ENCODE data around the gene LATS2.

The LATS2 gene

GRCh38 chr13:21079761-21080592 lies 18.6 kb upstream of the LATS2 start:
- Mint-ChIP-seq H3K9me3 (no peaks in the 10 kb centered on the region), H3K27me3 (peaks cover 36% of the 10 kb centered on the region), H3K27ac (no peak overlapping the region), H3K4me1 (peaks cover 13% of the 10 kb centered on the region), H3K4me3 (no peak overlapping the region), H3K36me3 (no peaks in the 10 kb centered on the region)
- no peak for DNase-seq
- CTCF ChIA-PET: no interaction called here

DNA sequence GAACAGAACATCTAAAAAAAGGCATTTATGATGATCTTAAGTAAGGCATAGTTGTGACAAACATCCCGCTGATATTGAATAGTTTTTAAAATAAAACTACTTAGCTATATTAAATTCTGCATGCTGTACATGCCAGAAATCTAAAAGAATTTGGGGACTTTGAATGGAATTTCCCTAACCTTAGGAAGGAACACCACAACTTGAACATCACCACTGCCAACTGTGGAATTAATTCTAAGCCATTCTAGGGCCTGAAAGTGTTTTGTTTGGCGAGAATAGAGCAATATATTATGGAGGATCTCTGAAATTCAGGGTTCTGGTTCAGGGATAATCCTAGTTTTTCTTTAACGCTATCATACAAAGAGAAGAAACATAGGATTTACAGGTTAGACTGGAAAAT lies 17.8 kb upstream of the LATS2 start:
- DNase-seq: no peak
- H3K9me3 Mint-ChIP-seq: no peaks in the 10 kb centered on the region
- CTCF ChIA-PET: no interaction called here
- no peaks in the 10 kb centered on the region for H3K36me3 Mint-ChIP-seq
- no peak overlapping the region for H3K4me3 Mint-ChIP-seq
- H3K4me1 Mint-ChIP-seq: peaks cover 21% of the 10 kb centered on the region
- peaks cover 39% of the 10 kb centered on the region for H3K27me3 Mint-ChIP-seq
- no peak overlapping the region for H3K27ac Mint-ChIP-seq

DNA sequence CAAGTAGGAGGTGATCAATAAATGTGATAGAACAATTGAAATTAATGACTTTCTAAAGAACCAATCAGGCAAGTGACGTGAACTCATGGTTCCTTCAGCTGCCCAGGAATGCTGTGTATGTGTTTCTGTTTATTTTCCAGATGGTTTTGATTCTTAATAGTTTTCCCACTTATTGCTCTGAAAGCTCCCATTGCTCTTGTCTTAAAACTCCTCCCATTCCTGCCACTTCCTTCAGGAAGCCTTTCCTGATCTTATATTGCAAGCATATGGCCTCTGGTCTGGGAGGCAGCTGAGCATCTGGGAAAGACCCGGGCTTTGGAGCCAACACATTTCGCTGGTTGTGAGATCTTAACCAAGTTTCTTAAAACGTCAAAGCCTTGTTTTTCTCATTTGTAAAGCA lies 17.1 kb upstream of the LATS2 start:
- DNase-seq: no peak
- no peak overlapping the region for H3K4me3 Mint-ChIP-seq
- CTCF ChIA-PET: no interaction called here

GRCh38 chr13:21077788-21078353 lies 16.5 kb upstream of the LATS2 start:
- H3K36me3 Mint-ChIP-seq: no peaks in the 10 kb centered on the region
- H3K4me3 Mint-ChIP-seq: no peak overlapping the region
- peaks cover 29% of the 10 kb centered on the region for H3K4me1 Mint-ChIP-seq
- no peaks in the 10 kb centered on the region for H3K9me3 Mint-ChIP-seq
- no peak overlapping the region for H3K27ac Mint-ChIP-seq
- no peak for DNase-seq
- peaks cover 39% of the 10 kb centered on the region for H3K27me3 Mint-ChIP-seq
- CTCF ChIA-PET: no interaction called here

More for the DNA sequence above, 17.1 kb upstream of the LATS2 start:
- Mint-ChIP-seq H3K27ac (no peak overlapping the region), H3K36me3 (no peaks in the 10 kb centered on the region), H3K4me1 (peaks cover 26% of the 10 kb centered on the region), H3K9me3 (no peaks in the 10 kb centered on the region), H3K27me3 (peaks cover 39% of the 10 kb centered on the region)

GRCh38 chr13:21077076-21077787 lies 15.8 kb upstream of the LATS2 start:
- H3K27ac Mint-ChIP-seq: no peak overlapping the region
- H3K27me3 Mint-ChIP-seq: peaks cover 39% of the 10 kb centered on the region
- DNase-seq: no peak
- no peaks in the 10 kb centered on the region for H3K36me3 Mint-ChIP-seq
- peak overlapping the region; percentile 38 for H3K4me3 Mint-ChIP-seq
- peaks cover 29% of the 10 kb centered on the region for H3K4me1 Mint-ChIP-seq
- no peaks in the 10 kb centered on the region for H3K9me3 Mint-ChIP-seq
- CTCF ChIA-PET: no interaction called here

DNA sequence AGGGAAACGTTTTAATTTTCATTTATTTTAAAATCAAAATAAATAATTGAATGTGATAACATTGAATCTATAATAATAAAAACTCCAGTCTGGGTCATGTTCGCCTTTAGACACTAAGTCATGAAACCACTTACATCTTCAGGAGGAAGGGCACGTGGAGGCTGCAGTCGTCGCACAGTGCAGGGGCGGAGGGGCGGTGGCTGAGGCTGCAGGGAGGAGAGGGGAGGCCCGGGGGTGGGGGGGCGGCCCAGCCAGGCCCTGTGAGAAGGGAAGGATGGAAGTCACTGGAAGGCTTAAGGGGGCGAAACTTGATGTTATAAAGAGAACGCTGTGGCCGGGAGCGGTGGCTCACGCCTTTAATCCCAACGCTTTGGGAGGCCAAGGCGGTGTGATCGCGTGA lies 14.9 kb upstream of the LATS2 start:
- Mint-ChIP-seq H3K27ac (peak overlapping the region; percentile 33), H3K9me3 (no peaks in the 10 kb centered on the region), H3K27me3 (peaks cover 39% of the 10 kb centered on the region), H3K4me1 (peaks cover 35% of the 10 kb centered on the region), H3K4me3 (peak overlapping the region; percentile 21), H3K36me3 (no peaks in the 10 kb centered on the region)
- DNase-seq: no peak
- CTCF ChIA-PET: no interaction called here

DNA sequence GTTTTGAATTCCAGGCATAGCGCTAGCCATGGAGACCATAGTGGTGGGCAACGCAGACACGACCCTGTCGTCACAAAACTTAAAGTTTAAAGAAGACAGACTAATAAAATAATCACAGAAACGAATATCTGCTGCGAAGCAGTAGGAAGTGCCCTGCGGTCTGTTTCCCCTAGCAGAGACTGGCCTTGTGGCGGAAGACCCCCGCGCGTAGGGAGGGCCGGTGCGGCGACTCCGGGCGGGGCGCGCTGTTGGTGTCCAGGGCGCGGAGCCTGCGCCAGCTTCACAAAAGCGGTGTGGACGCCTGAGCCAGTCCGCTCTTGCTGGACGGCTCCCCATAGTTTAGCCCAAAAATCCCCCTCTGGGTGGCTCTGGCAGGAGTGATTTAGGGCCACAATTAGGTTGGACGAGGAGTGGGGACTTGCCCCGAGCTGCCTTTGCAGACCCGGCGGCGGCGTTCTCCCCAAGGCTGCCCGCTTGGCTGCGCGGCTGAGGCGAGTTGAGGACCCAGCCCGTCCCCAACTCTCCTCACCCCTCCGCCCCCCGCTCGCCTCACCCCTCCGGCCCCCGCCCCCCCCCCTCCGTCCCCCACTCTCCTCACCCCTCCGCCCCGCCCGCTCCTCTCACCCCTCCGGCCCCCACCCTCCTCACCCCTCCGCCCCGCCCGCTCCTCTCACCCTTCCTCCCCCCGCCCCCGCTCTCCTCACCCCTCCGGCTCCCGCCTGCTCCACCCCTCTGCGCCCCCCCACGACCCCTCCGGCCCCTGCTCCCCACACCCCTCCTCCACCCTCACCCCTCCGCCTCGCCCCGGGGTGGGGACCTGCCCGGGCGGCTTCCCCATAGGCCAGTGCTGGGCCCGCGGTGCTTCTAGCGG lies 14.2 kb upstream of the LATS2 start:
- H3K27ac Mint-ChIP-seq: peak overlapping the region; percentile 74
- no peaks in the 10 kb centered on the region for H3K9me3 Mint-ChIP-seq
- DNase-seq: peak; percentile 47

GRCh38 chr13:21075011-21075378 lies 13.6 kb upstream of the LATS2 start:
- H3K36me3 Mint-ChIP-seq: no peaks in the 10 kb centered on the region
- peak; percentile 65 for DNase-seq
- peak overlapping the region; percentile 74 for H3K27ac Mint-ChIP-seq
- peak overlapping the region; percentile 59 for H3K4me3 Mint-ChIP-seq
- H3K27me3 Mint-ChIP-seq: peaks cover 35% of the 10 kb centered on the region
- H3K4me1 Mint-ChIP-seq: peaks cover 35% of the 10 kb centered on the region
- no peaks in the 10 kb centered on the region for H3K9me3 Mint-ChIP-seq
- CTCF ChIA-PET: no interaction called here

More for the DNA sequence above, 14.2 kb upstream of the LATS2 start:
- peaks cover 36% of the 10 kb centered on the region for H3K27me3 Mint-ChIP-seq
- CTCF ChIA-PET: no interaction called here
- H3K4me1 Mint-ChIP-seq: peaks cover 35% of the 10 kb centered on the region
- H3K4me3 Mint-ChIP-seq: peak overlapping the region; percentile 59
- H3K36me3 Mint-ChIP-seq: no peaks in the 10 kb centered on the region

GRCh38 chr13:21074546-21074945 lies 13.2 kb upstream of the LATS2 start:
- DNase-seq: no peak
- Mint-ChIP-seq H3K27ac (peak overlapping the region; percentile 74), H3K4me3 (no peak overlapping the region), H3K4me1 (peaks cover 35% of the 10 kb centered on the region), H3K9me3 (no peaks in the 10 kb centered on the region), H3K36me3 (no peaks in the 10 kb centered on the region), H3K27me3 (peaks cover 30% of the 10 kb centered on the region)
- CTCF ChIA-PET: no interaction called here

GRCh38 chr13:21071924-21072323 lies 10.5 kb upstream of the LATS2 start:
- CTCF ChIA-PET: no interaction called here
- no peak overlapping the region for H3K27ac Mint-ChIP-seq
- H3K4me1 Mint-ChIP-seq: peaks cover 33% of the 10 kb centered on the region

DNA sequence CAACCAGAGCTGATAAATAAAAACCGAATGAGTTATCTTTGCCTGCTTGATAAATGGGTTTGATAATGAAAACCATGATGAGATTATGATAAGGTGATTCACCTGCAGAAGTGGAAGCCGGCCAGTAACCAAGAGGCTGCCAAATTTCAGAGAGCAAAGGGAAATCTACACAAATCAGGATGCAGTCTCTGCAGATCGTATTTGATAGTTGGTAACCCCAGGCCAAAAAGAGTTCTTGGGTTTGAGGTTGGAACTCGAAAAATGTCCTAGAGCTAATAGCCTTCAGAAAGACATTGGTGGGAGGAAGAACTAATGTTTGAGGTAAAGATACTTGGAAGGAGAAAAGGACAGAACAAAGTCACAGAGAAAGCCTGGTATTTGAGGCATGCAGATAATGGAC lies 9.6 kb upstream of the LATS2 start:
- no peak for DNase-seq
- Mint-ChIP-seq H3K4me1 (peaks cover 27% of the 10 kb centered on the region), H3K36me3 (no peaks in the 10 kb centered on the region), H3K4me3 (no peak overlapping the region), H3K27me3 (peaks cover 8% of the 10 kb centered on the region), H3K27ac (no peak overlapping the region), H3K9me3 (no peaks in the 10 kb centered on the region)
- CTCF ChIA-PET: interaction anchor here (0.6 kb wide), 1 partner anchor 18 kb away, joined by 3 read pairs; no protein-coding TSS in a partner anchor

More at GRCh38 chr13:21071924-21072323, 10.5 kb upstream of the LATS2 start:
- H3K4me3 Mint-ChIP-seq: no peak overlapping the region
- DNase-seq: no peak
- H3K36me3 Mint-ChIP-seq: no peaks in the 10 kb centered on the region
- H3K27me3 Mint-ChIP-seq: peaks cover 14% of the 10 kb centered on the region
- H3K9me3 Mint-ChIP-seq: no peaks in the 10 kb centered on the region

DNA sequence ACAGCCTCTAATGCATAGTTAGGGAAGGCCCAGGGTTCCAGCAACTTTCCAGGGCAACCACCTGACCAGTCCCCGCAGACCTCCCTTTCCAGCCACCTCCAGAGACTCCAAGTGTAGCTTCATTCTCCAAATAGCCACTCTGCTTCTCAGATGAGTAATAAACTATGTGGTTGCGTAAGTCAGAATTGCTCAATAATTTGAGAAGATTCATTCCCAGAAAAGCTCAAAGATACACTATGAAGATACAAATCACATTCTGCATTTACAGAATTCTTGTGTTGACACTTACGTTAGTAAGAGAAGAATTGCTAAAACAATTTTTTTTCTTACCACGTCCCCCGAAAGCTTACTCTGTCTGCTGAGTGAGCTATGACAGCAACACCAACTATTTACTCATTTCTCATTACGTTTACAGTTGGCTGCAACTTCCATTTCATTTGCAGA lies 8.2 kb upstream of the LATS2 start:
- Mint-ChIP-seq H3K36me3 (no peaks in the 10 kb centered on the region), H3K9me3 (no peaks in the 10 kb centered on the region), H3K27me3 (peaks cover 3% of the 10 kb centered on the region), H3K27ac (no peak overlapping the region), H3K4me1 (peaks cover 18% of the 10 kb centered on the region), H3K4me3 (no peak overlapping the region)
- no peak for DNase-seq
- CTCF ChIA-PET: interaction anchor here (0.6 kb wide), 1 partner anchor 125 kb away, joined by 3 read pairs; no protein-coding TSS in a partner anchor

DNA sequence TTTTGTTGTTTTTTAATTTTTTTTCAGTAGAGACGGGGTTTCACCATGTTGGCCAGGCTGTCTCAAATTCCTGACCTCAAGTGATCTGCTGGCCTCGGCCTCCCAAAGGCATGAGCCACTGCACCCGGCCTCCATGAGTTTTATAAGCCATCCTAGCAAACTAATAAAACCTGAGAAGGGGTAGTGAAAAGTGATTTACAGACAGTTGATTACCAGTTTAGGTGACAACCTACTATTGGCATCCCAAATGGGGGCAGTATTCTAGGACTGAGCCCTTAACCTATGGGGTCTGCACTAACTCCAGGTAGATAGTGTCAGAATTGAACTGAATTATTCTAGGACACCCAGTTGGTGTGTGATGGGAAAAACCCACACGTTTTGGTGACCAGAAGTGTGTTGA lies 6.5 kb upstream of the LATS2 start:
- H3K27me3 Mint-ChIP-seq: peaks cover 15% of the 10 kb centered on the region
- DNase-seq: no peak
- CTCF ChIA-PET: no interaction called here
- no peaks in the 10 kb centered on the region for H3K9me3 Mint-ChIP-seq
- H3K4me3 Mint-ChIP-seq: no peak overlapping the region
- H3K4me1 Mint-ChIP-seq: peaks cover 7% of the 10 kb centered on the region
- no peaks in the 10 kb centered on the region for H3K36me3 Mint-ChIP-seq
- no peak overlapping the region for H3K27ac Mint-ChIP-seq

DNA sequence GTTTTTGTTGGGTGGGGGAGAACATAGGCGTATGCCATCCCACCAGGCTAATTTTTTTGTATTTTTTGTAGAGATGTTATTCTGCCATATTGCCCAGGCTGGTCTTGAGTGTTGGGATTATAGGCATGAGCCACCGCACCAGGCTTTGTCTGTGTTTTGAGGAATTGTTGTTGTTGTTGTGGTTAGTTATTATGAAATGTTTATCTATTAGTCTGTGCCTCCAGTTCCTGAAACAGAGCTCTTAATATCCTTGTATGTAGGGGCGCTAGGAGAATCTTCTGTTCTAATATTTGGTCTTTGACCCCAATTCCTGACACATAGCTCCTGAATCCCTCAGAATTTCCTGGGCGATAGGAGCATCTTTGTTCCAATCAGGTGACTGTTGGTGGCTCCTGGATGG lies 5.6 kb upstream of the LATS2 start:
- Mint-ChIP-seq H3K36me3 (no peaks in the 10 kb centered on the region), H3K27ac (no peak overlapping the region), H3K27me3 (peaks cover 24% of the 10 kb centered on the region), H3K4me1 (peaks cover 4% of the 10 kb centered on the region), H3K4me3 (no peak overlapping the region), H3K9me3 (no peaks in the 10 kb centered on the region)
- no peak for DNase-seq
- CTCF ChIA-PET: no interaction called here

Measured in activated naive CD4-positive, alpha-beta T cell treated with anti-CD3 and anti-CD28 coated beads, Interleukin-2, amount 10 ng/mL, durations not matched to agents 7 days and 5 days (primary cell).